ENCODE results near the gene NTMT1. TPM values are rescaled to one million over a fixed set of nuclear protein-coding genes. Genes with fewer than 3 reads are reported as not detected.

NTMT1 gene
- total and polyA plus RNA-seq, 7 donors, result 67.5 to 178 (median 92.9) TPM

- no peak for TF ChIP-seq CTCF (IDR thresholded peaks at IDR 0.05)
- WGBS, 3 donors, result 57 to 62% (median 59%) methylated on average over 9 to 10 of the region's 10 CpGs
- H3K27ac ChIP-seq, result no peak overlapping the region
- H3K36me3 ChIP-seq (ENCODE audit: insufficient read depth in 1 of 2, low read depth in 1 of 2), result no peaks in the 10 kb centered on the region
- no peak for ATAC-seq
- no peaks in the 10 kb centered on the region for H3K9me3 ChIP-seq
- H3K4me3 ChIP-seq, result no peak overlapping the region
- intact Hi-C loops (cut with DNase I), result no loop called here
- peaks cover 0 to 3% (median 3%) of the 10 kb centered on the region in 3 donors for H3K27me3 ChIP-seq (ENCODE audit: insufficient read depth in 3 of 3, low read length in 2 of 3)
- H3K4me1 ChIP-seq, result peaks cover 13% of the 10 kb centered on the region
- DNase-seq, result no peak
Observed at GRCh38 chr9:129602598-129603415, 23.2 kb upstream of the NTMT1 start.

DNA sequence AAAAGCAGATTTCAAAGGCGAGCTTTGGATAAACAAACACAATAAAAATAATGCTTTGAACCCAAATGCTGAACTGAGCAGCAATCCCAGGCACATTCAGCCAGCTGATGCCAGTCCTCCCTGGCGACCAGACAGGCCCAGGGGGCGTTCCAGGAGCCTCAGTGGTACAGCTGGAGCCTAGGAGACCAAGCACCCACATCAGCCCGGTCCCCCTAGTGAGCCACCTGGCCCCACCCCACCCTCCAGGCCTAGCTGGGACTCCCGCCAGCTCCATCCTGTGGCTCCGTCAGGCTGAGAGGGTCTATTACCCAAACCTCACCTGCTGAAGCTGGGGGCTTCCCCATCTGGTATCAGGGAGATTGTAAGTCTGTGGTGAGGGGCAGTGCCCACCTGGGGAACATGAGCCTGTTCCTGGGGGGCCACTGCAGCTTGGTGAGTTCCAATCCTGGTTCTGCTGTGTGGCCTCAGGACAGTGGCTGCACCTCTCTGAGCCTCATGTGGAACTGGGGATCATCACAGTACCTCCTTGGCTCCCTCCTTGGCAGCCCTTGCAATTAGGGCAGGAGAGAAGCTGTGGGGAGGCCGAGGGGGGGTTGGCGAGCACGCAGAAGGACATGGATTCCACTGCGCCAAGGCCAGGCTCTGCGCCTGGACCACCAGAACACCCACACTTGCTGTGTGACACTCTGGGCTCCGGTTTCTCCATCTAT is 21.8 kb upstream of the NTMT1 start:
- intact Hi-C loops (cut with DNase I), result no loop called here
- ATAC-seq (no peak), DNase-seq (no peak)
- Histone ChIP-seq H3K36me3 (ENCODE audit: insufficient read depth in 1 of 2, low read depth in 1 of 2) (no peaks in the 10 kb centered on the region), H3K27me3 (ENCODE audit: insufficient read depth in 3 of 3, low read length in 2 of 3) (no peaks in the 10 kb centered on the region), H3K9me3 (no peaks in the 10 kb centered on the region), H3K27ac (no peak overlapping the region), H3K4me3 (no peak overlapping the region), H3K4me1 (peaks cover 10% of the 10 kb centered on the region)
- TF ChIP-seq CTCF (IDR thresholded peaks at IDR 0.05), result no peak
- 80 to 85% (median 81%) methylated on average over 12 of the region's 12 CpGs for WGBS, 3 donors

- ATAC-seq, result no peak
- Histone ChIP-seq H3K27ac (no peak overlapping the region), H3K27me3 (ENCODE audit: insufficient read depth in 3 of 3, low read length in 2 of 3) (no peaks in the 10 kb centered on the region), H3K9me3 (no peaks in the 10 kb centered on the region), H3K4me3 (no peak overlapping the region), H3K36me3 (ENCODE audit: insufficient read depth in 1 of 2, low read depth in 1 of 2) (no peaks in the 10 kb centered on the region), H3K4me1 (peaks cover 10% of the 10 kb centered on the region)
- 76 to 79% (median 77%) methylated on average over 8 of the region's 8 CpGs for WGBS, 3 donors
- intact Hi-C loops (cut with DNase I), result loop anchor here in 1 of 2 donors (5.0 kb wide), 1 partner anchor 222 kb away; no protein-coding TSS in a partner anchor
- DNase-seq, result no peak
- TF ChIP-seq CTCF (IDR thresholded peaks at IDR 0.05), result no peak
Observed at GRCh38 chr9:129604766-129605163, 21.2 kb upstream of the NTMT1 start.

- H3K36me3 ChIP-seq (ENCODE audit: insufficient read depth in 1 of 2, low read depth in 1 of 2), result no peaks in the 10 kb centered on the region
- no peaks in the 10 kb centered on the region for H3K27me3 ChIP-seq (ENCODE audit: insufficient read depth in 3 of 3, low read length in 2 of 3)
- TF ChIP-seq CTCF (IDR thresholded peaks at IDR 0.05), result no peak
- ATAC-seq, result peak in 2 of 4 donors; percentile 30 to 35
- no peak overlapping the region for H3K4me3 ChIP-seq
- intact Hi-C loops (cut with DNase I), result loop anchor here in 1 of 2 donors (5.0 kb wide), 1 partner anchor 224 kb away; no protein-coding TSS in a partner anchor
- peak overlapping the region; percentile 59 for H3K27ac ChIP-seq
- no peaks in the 10 kb centered on the region for H3K9me3 ChIP-seq
- WGBS, 3 donors, result 36 to 44% (median 37%) methylated on average over 15 of the region's 15 CpGs
- no peak for DNase-seq
- peaks cover 18% of the 10 kb centered on the region for H3K4me1 ChIP-seq
Observed at GRCh38 chr9:129606161-129607026, 19.6 kb upstream of the NTMT1 start.

All from psoas muscle (tissue), 8 donors.